GM19240 (cell line): ENCODE data around the gene RCOR1.
"Not testable (repeated sequence)": the region's sequence is repeated elsewhere in the genome, so short reads cannot be mapped to it uniquely, and the experiment has no call there.

Experiments used
- DNase-seq: peaks from one replicate; pipeline ENCODE4 v3.0.0; 2011; ENCODE audit warnings: low spot score; ENCODE audit not compliant: insufficient read length

RCOR1 gene

GRCh38 chr14:102571043-102571442, 21.4 kb upstream of the RCOR1 start:
- DNase-seq = no peak

- DNase-seq = no peak
Observed at GRCh38 chr14:102571478-102572042, 20.9 kb upstream of the RCOR1 start.

- not testable (repeated sequence) for DNase-seq
Observed at GRCh38 chr14:102573161-102573560, 19.3 kb upstream of the RCOR1 start.

- DNase-seq = no peak
Observed at GRCh38 chr14:102573591-102574046, 18.8 kb upstream of the RCOR1 start.

GRCh38 chr14:102574281-102575159, 17.9 kb upstream of the RCOR1 start:
- DNase-seq = no peak

- DNase-seq = no peak
Observed at GRCh38 chr14:102575160-102575845, 17.1 kb upstream of the RCOR1 start.

GRCh38 chr14:102575846-102576428, 16.5 kb upstream of the RCOR1 start:
- DNase-seq = not testable (repeated sequence)

- DNase-seq = no peak
Observed at GRCh38 chr14:102578821-102579220, 13.6 kb upstream of the RCOR1 start.

- DNase-seq = no peak
Observed at GRCh38 chr14:102579696-102580549, 12.5 kb upstream of the RCOR1 start.

GRCh38 chr14:102580550-102581110, 11.8 kb upstream of the RCOR1 start:
- DNase-seq = no peak

GRCh38 chr14:102581193-102581592, 11.3 kb upstream of the RCOR1 start:
- DNase-seq = no peak

GRCh38 chr14:102583726-102584125, 8.7 kb upstream of the RCOR1 start:
- no peak for DNase-seq

GRCh38 chr14:102584871-102585869, 7.3 kb upstream of the RCOR1 start:
- no peak for DNase-seq

GRCh38 chr14:102586420-102587104, 5.9 kb upstream of the RCOR1 start:
- no peak for DNase-seq

GRCh38 chr14:102588821-102589220, 3.6 kb upstream of the RCOR1 start:
- DNase-seq = no peak

GRCh38 chr14:102589761-102590290, 2.6 kb upstream of the RCOR1 start:
- DNase-seq = no peak

GRCh38 chr14:102590667-102591099, 1.8 kb upstream of the RCOR1 start:
- DNase-seq = no peak

GRCh38 chr14:102591372-102591943, 991 bp upstream of the RCOR1 start:
- DNase-seq = no peak
